GM18909 (cell line): ENCODE data around the gene POTEJ.
"Not testable (repeated sequence)": the region's sequence is repeated elsewhere in the genome, so short reads cannot be mapped to it uniquely, and the experiment has no call there.

Experiments
- ATAC-seq: cut with Tn5 transposase; IDR thresholded peaks from one replicate; pipeline ENCODE4 v1.9.1; 2021; ENCODE audit warnings: mild to moderate bottlenecking; ENCODE audit not compliant: unreplicated experiment, poor library complexity

The POTEJ gene

GRCh38 chr2:130599926-130600325, 11.3 kb upstream of the POTEJ start:
- ATAC-seq, result not testable (repeated sequence)

DNA sequence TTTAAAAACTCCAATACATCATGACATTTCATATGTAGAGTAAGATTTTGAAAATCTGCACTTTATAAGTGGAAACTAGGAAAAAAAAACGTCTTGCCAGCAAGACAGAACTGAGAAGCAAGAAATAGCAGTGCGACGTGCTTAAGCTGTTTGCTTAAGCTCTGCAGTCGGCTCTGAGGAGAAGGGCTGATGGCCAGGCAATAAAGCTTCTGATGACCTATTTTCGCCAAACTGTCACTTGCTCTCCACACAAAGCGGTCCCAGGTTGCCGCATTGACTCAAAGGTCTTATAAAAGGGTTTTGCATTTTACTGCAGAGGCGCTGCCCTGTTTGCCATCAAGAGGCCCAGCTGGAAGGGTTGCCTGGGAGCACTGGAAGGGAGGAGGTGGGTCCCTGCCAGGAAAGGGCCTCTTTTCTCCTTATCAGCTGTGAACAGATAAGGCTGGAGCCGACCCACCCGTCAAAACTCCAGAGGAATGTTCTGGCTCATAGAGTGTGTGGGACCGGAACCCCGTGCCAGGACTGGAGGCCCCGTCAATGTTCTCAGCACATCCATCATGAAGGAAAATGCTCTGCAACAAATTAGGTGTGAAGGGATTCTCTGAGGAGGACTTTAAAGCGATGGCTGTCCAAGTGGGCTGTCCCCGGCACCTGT, 9.5 kb upstream of the POTEJ start:
- ATAC-seq, result not testable (repeated sequence)

- ATAC-seq, result not testable (repeated sequence)
Observed at GRCh38 chr2:130608276-130609001, 2.8 kb upstream of the POTEJ start.

DNA sequence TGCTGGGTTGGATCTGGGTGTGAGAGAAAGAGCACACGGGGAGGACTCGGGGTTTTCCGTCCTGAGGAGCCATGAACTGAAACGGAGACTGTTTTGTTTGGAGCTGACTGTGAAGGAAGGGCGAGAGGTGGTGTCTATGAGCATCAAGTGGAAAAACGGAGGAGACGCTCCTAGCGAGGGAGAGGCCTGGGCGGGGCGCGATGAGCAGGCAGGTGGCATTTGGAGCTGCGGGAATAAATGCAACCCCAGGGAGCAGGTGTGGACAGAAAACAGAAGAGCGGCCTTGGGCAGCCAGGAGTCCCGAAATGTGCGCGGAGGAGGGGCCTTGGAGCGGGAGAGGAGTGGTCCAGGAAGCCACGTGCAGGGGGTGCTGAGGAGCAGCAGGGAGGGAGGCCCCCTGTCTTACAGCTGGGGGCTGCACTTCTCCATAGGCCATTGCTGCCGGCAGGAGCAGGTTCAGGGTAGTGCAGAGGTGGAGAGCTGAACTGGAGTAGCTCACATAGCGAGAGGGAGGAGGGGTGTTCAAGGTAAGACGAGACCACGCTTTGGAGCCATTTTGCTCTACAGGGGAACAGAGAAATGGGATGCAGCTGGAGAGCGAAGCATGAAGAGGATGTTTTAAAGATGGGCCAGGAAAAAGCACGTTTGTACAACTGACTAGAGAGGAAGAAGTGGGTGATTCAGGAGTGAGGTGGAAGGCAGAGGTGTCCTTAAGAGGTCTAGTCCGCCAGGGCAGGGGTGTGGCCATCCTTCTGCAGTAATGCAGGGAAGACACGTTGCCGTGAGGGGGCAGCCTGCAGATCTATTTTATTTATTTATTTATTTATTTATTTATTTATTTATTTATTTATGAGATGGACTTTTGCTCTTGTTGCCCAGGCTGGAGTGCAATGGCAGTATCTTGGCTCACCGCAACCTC, 2.0 kb upstream of the POTEJ start:
- not testable (repeated sequence) for ATAC-seq

DNA sequence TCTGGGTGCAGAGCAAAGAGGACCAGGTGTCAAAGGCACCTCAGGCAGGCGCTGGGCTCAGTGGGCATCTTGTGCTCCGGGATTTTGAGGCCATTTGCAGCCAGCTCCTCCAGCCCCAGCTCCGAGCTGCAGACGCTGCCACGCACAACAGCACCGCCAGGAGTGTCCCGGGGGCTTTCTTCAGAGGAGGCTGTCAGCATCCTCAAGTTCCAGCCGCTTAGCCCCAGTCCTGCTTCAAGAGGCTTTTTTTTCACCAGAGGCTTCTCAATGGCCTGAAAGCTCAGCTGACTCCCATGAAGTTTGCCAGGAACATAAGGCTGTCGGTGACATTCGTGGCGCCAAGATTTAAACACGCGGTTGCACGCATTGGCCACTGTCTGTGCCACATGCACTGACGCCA, 754 bp upstream of the POTEJ start:
- ATAC-seq, result not testable (repeated sequence)

DNA sequence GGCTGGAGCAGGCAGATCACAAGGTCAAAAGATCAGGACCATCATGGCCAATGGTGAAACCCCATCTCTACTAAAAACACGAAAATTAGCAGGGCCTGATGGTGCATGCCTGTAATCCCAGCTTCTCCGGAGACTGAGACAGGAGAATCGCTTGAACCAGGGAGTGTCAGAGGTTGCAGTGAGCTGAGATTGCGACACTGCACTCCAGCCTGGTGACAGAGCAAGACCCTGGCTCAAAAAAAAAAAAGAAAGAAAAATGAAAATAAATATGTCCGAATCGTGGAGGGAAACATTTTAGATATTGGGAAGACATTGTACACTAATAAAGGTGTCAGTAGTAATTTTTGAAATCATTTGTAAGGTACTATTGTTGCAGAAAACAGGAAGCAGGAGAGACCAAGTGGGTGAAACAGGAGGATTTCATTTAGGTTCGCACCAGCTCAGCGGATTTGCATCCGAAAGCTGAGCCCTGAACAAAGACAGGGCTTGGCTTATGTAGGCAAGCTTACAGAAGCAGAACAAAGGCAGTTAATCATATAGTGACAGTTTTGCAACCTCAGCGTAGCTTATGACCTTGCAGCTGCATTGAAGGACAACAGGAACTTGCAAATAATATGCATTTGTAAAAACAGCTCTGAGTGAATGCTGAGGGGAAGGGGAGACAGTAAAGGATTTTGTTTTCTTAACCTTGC, 17.7 kb downstream of the POTEJ start:
- ATAC-seq, result not testable (repeated sequence)

DNA sequence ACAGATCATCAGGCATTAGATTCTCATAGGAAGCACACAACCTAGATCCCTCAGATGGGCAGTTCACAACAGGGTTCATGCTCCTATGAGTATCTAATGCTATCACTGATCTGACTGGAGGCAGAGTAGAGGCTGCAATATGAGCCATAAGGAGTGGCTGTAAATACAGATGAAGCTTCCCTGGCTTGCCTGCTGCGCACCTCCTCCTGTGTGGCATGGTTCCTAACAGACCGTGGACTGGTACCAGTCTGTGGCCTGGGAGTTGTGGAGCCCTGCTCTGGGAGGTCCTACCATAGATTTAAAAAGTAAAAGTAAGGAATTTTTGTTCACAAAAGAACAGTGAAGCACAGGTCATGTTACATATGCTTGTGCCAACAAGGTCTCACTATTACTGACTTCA, 27.7 kb downstream of the POTEJ start:
- ATAC-seq, result not testable (repeated sequence)

DNA sequence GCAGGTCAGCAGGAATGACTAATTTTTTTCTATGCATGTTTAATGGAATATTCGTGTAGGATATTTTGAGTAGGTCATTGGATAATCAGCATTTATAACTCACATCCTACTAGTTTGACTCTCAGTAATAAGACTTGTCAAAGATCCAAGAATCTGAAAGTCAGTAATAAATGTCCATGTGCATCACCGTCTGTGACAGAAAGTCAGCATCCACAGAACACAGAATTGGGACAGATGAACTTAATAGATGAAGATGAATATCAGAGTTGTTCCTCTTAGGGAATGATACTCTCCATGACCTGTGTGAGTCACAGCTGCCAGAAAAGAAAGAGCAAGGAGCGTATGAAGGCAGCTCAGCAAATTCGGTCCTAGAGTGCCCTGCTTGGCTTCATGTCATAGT, 30.4 kb downstream of the POTEJ start:
- ATAC-seq, result not testable (repeated sequence)

GRCh38 chr2:130649285-130649684, 38.0 kb downstream of the POTEJ start:
- not testable (repeated sequence) for ATAC-seq

- not testable (repeated sequence) for ATAC-seq
Observed at GRCh38 chr2:130664506-130664905, 53.3 kb downstream of the POTEJ start.

GRCh38 chr2:130665596-130665995, 54.4 kb downstream of the POTEJ start:
- not testable (repeated sequence) for ATAC-seq

DNA sequence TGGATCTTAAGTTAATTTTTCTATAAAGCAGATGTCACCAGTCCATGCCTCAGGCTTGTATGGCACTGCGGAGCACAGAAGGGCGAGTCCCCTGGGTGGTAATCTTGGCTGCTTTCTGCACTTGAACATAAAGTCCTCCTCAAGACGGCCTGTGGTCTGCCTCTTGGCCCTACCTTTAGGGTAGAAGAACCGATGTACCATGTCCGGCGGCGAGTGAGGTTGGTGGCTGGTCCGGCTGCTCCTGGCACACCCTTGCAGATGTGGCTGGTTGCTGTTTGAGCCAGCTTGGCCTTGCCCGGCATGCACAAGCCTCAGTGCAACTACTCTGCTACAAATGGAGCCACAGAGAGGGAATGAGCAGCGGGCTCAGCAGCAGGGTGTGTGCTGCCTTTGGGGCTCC, 56.3 kb downstream of the POTEJ start:
- ATAC-seq, result not testable (repeated sequence)

- not testable (repeated sequence) for ATAC-seq
Observed at GRCh38 chr2:130670026-130670745, 58.9 kb downstream of the POTEJ start.

- not testable (repeated sequence) for ATAC-seq
Observed at GRCh38 chr2:130692041-130692770, 81.0 kb downstream of the POTEJ start.

DNA sequence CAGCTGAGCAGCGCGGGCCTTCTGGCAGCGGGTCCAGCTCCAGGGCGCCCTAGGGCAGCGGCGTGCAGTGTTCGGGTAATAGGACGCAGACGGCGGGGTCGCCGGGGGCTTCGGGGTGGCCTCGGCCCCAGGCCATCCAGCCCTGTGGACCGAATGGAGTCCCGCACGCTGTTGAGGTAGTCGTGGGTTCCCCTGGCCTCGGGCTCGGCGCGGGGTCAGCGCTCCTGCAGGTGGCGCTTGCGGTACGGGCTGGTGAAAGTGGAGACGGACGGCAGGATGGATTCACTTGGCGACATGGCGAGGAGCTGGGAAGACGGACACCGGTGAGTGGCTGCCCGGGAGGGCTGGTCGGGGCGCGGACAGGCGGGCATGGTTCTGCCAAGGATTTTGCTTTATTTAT, 82.2 kb downstream of the POTEJ start:
- ATAC-seq, result not testable (repeated sequence)

- ATAC-seq, result not testable (repeated sequence)
Observed at GRCh38 chr2:130703250-130703649, 92.0 kb downstream of the POTEJ start.
